ENCODE measurements around the gene CCDC91.
"Not testable (repeated sequence)": the region's sequence is repeated elsewhere in the genome, so short reads cannot be mapped to it uniquely, and the experiment has no call there.

CCDC91 gene

GRCh38 chr12:28471762-28472161, 281.5 kb downstream of the CCDC91 start:
- not testable (repeated sequence) for H3K79me1 ChIP-seq (ENCODE audit: low read length); H3K9me3 ChIP-seq (ENCODE audit: insufficient read depth, low read depth, low read length); H3K4me1 ChIP-seq (ENCODE audit: control insufficient read depth in 1 of 2, insufficient read depth in 2 of 2, low read length in 2 of 2); H2BK120ac ChIP-seq (ENCODE audit: insufficient read depth, low read length, poor library complexity); H4K8ac ChIP-seq (ENCODE audit: low read depth, low read length); H3K27ac ChIP-seq (ENCODE audit: low read depth, low read length); H2AFZ ChIP-seq (ENCODE audit: insufficient read depth, low read length, poor library complexity); H3K4ac ChIP-seq (ENCODE audit: low read depth, low read length); H3K79me2 ChIP-seq (ENCODE audit: control insufficient read depth, insufficient read depth, low read length, poor library complexity); H3K4me2 ChIP-seq (ENCODE audit: low read length); H3K36me3 ChIP-seq (ENCODE audit: control insufficient read depth in 1 of 2, insufficient read depth in 2 of 2, low read length in 2 of 2); H2AK5ac ChIP-seq (ENCODE audit: low read length); H2BK12ac ChIP-seq (ENCODE audit: low read length); DNase-seq; H4K91ac ChIP-seq (ENCODE audit: low read depth, low read length); H3K4me3 ChIP-seq (ENCODE audit: low read depth, low read length); H3K23ac ChIP-seq (ENCODE audit: low read length); H4K12ac ChIP-seq (ENCODE audit: low read depth, low read length); H3K9ac ChIP-seq (ENCODE audit: low read length); H3K18ac ChIP-seq (ENCODE audit: low read length); H2BK5ac ChIP-seq (ENCODE audit: low read depth, low read length, poor library complexity); H3K27me3 ChIP-seq (ENCODE audit: insufficient read depth, low read length); H3K14ac ChIP-seq (ENCODE audit: low read length)
- no CpG with 5 or more reads among the region's 9 CpGs for WGBS (ENCODE audit: extremely low coverage, insufficient coverage, insufficient read length)

GRCh38 chr12:28476206-28476605, 285.9 kb downstream of the CCDC91 start:
- H3K36me3 ChIP-seq (ENCODE audit: control insufficient read depth in 1 of 2, insufficient read depth in 2 of 2, low read length in 2 of 2); H2BK120ac ChIP-seq (ENCODE audit: insufficient read depth, low read length, poor library complexity); H3K27me3 ChIP-seq (ENCODE audit: insufficient read depth, low read length); H2BK5ac ChIP-seq (ENCODE audit: low read depth, low read length, poor library complexity); H3K79me2 ChIP-seq (ENCODE audit: control insufficient read depth, insufficient read depth, low read length, poor library complexity); DNase-seq; H3K4me3 ChIP-seq (ENCODE audit: low read depth, low read length); H2AFZ ChIP-seq (ENCODE audit: insufficient read depth, low read length, poor library complexity); H3K9ac ChIP-seq (ENCODE audit: low read length); H3K4ac ChIP-seq (ENCODE audit: low read depth, low read length); H2BK12ac ChIP-seq (ENCODE audit: low read length); H4K91ac ChIP-seq (ENCODE audit: low read depth, low read length); H2AK5ac ChIP-seq (ENCODE audit: low read length); H3K9me3 ChIP-seq (ENCODE audit: insufficient read depth, low read depth, low read length); H3K18ac ChIP-seq (ENCODE audit: low read length); H4K12ac ChIP-seq (ENCODE audit: low read depth, low read length); H3K27ac ChIP-seq (ENCODE audit: low read depth, low read length); H3K23ac ChIP-seq (ENCODE audit: low read length); H4K8ac ChIP-seq (ENCODE audit: low read depth, low read length); H3K79me1 ChIP-seq (ENCODE audit: low read length); H3K4me2 ChIP-seq (ENCODE audit: low read length); H3K14ac ChIP-seq (ENCODE audit: low read length); H3K4me1 ChIP-seq (ENCODE audit: control insufficient read depth in 1 of 2, insufficient read depth in 2 of 2, low read length in 2 of 2): not testable (repeated sequence)
- no CpG with 5 or more reads among the region's 3 CpGs for WGBS (ENCODE audit: extremely low coverage, insufficient coverage, insufficient read length)

GRCh38 chr12:28479097-28479496, 288.8 kb downstream of the CCDC91 start:
- H3K18ac ChIP-seq (ENCODE audit: low read length); H2BK5ac ChIP-seq (ENCODE audit: low read depth, low read length, poor library complexity); H2BK120ac ChIP-seq (ENCODE audit: insufficient read depth, low read length, poor library complexity); H3K9ac ChIP-seq (ENCODE audit: low read length); H3K79me2 ChIP-seq (ENCODE audit: control insufficient read depth, insufficient read depth, low read length, poor library complexity); H3K4me2 ChIP-seq (ENCODE audit: low read length); H2AFZ ChIP-seq (ENCODE audit: insufficient read depth, low read length, poor library complexity); DNase-seq; H3K9me3 ChIP-seq (ENCODE audit: insufficient read depth, low read depth, low read length); H3K23ac ChIP-seq (ENCODE audit: low read length); H4K91ac ChIP-seq (ENCODE audit: low read depth, low read length); H3K27me3 ChIP-seq (ENCODE audit: insufficient read depth, low read length); H4K8ac ChIP-seq (ENCODE audit: low read depth, low read length); H2AK5ac ChIP-seq (ENCODE audit: low read length); H3K4me3 ChIP-seq (ENCODE audit: low read depth, low read length); H2BK12ac ChIP-seq (ENCODE audit: low read length); H3K36me3 ChIP-seq (ENCODE audit: control insufficient read depth in 1 of 2, insufficient read depth in 2 of 2, low read length in 2 of 2); H3K4me1 ChIP-seq (ENCODE audit: control insufficient read depth in 1 of 2, insufficient read depth in 2 of 2, low read length in 2 of 2); H3K79me1 ChIP-seq (ENCODE audit: low read length); H3K14ac ChIP-seq (ENCODE audit: low read length); H4K12ac ChIP-seq (ENCODE audit: low read depth, low read length); H3K27ac ChIP-seq (ENCODE audit: low read depth, low read length); H3K4ac ChIP-seq (ENCODE audit: low read depth, low read length): not testable (repeated sequence)
- no CpG with 5 or more reads among the region's 1 CpG for WGBS (ENCODE audit: extremely low coverage, insufficient coverage, insufficient read length)

GRCh38 chr12:28479683-28480082, 289.4 kb downstream of the CCDC91 start:
- H2BK120ac ChIP-seq (ENCODE audit: insufficient read depth, low read length, poor library complexity), result no peak overlapping the region
- no peak overlapping the region for H4K8ac ChIP-seq (ENCODE audit: low read depth, low read length)
- H4K91ac ChIP-seq (ENCODE audit: low read depth, low read length), result no peak overlapping the region
- no peak overlapping the region for H3K27ac ChIP-seq (ENCODE audit: low read depth, low read length)
- H3K18ac ChIP-seq (ENCODE audit: low read length), result no peak overlapping the region
- no peak overlapping the region for H2AFZ ChIP-seq (ENCODE audit: insufficient read depth, low read length, poor library complexity)
- no peaks in the 10 kb centered on the region for H3K4me1 ChIP-seq (ENCODE audit: control insufficient read depth in 1 of 2, insufficient read depth in 2 of 2, low read length in 2 of 2)
- no peak for DNase-seq
- no peak overlapping the region for H2AK5ac ChIP-seq (ENCODE audit: low read length)
- no peak overlapping the region for H3K4me3 ChIP-seq (ENCODE audit: low read depth, low read length)
- no peaks in the 10 kb centered on the region for H3K9me3 ChIP-seq (ENCODE audit: insufficient read depth, low read depth, low read length)
- no peak overlapping the region for H2BK12ac ChIP-seq (ENCODE audit: low read length)
- H2BK5ac ChIP-seq (ENCODE audit: low read depth, low read length, poor library complexity), result no peak overlapping the region
- H3K36me3 ChIP-seq (ENCODE audit: control insufficient read depth in 1 of 2, insufficient read depth in 2 of 2, low read length in 2 of 2), result no peaks in the 10 kb centered on the region
- H3K14ac ChIP-seq (ENCODE audit: low read length), result no peak overlapping the region
- H3K23ac ChIP-seq (ENCODE audit: low read length), result no peak overlapping the region
- no peak overlapping the region for H3K4me2 ChIP-seq (ENCODE audit: low read length)
- no peaks in the 10 kb centered on the region for H3K79me2 ChIP-seq (ENCODE audit: control insufficient read depth, insufficient read depth, low read length, poor library complexity)
- no peaks in the 10 kb centered on the region for H3K79me1 ChIP-seq (ENCODE audit: low read length)
- H3K4ac ChIP-seq (ENCODE audit: low read depth, low read length), result no peak overlapping the region
- no peak overlapping the region for H3K9ac ChIP-seq (ENCODE audit: low read length)
- no CpG with 5 or more reads among the region's 1 CpG for WGBS (ENCODE audit: extremely low coverage, insufficient coverage, insufficient read length)
- no peak overlapping the region for H4K12ac ChIP-seq (ENCODE audit: low read depth, low read length)
- no peaks in the 10 kb centered on the region for H3K27me3 ChIP-seq (ENCODE audit: insufficient read depth, low read length)

Measured in trophoblast cell (in vitro differentiated cells and primary cell).